ENCODE measurements around the gene NDUFAF8.

The NDUFAF8 gene

GRCh38 chr17:81244358-81245023, 5.4 kb downstream of the NDUFAF8 start:
- peaks cover 11% of the 10 kb centered on the region; the same call in 1 of the 2 replicates for H4K20me1 ChIP-seq (ENCODE audit: control insufficient read depth, insufficient read depth, low read depth, low read length)
- TF ChIP-seq EZH2phosphoT487 (IDR thresholded peaks at IDR 0.05; ENCODE audit: borderline replicate concordance, low read length): no peak
- TF ChIP-seq CTCF (IDR thresholded peaks at IDR 0.05; ENCODE audit: low read depth, low read length, poor library complexity, severe bottlenecking): no peak

GRCh38 chr17:81245024-81245664, 6.0 kb downstream of the NDUFAF8 start:
- Histone ChIP-seq H3K9me2 (replicated peaks; ENCODE audit: control insufficient read depth, low read length) (no peaks in the 10 kb centered on the region), H4K20me1 (ENCODE audit: control insufficient read depth, insufficient read depth, low read depth, low read length) (peaks cover 11% of the 10 kb centered on the region; the same call in 1 of the 2 replicates), H3K27ac (ENCODE audit: low read depth, low read length) (peak overlapping the region; percentile 16), H3F3A (ENCODE audit: control insufficient read depth, insufficient read depth) (peaks cover 7% of the 10 kb centered on the region; the same call in 1 of the 2 replicates), H3K36me3 (ENCODE audit: control insufficient read depth, low read length) (peaks cover 42% of the 10 kb centered on the region), H3K9me3 (ENCODE audit: control insufficient read depth, insufficient read depth, low read length) (peaks cover 6% of the 10 kb centered on the region), H3K4me1 (ENCODE audit: control insufficient read depth, low read length) (peaks cover 47% of the 10 kb centered on the region), H3K4me3 (ENCODE audit: low read length) (no peak overlapping the region), H3K79me2 (ENCODE audit: control insufficient read depth, low read length) (peaks cover 21% of the 10 kb centered on the region), H3K4me2 (ENCODE audit: low read length) (peak overlapping the region; percentile 40), H3K27me3 (ENCODE audit: control insufficient read depth, low read length) (no peaks in the 10 kb centered on the region)
- TF ChIP-seq CTCF (IDR thresholded peaks at IDR 0.05; ENCODE audit: low read depth, low read length, poor library complexity, severe bottlenecking) (no peak), EZH2phosphoT487 (IDR thresholded peaks at IDR 0.05; ENCODE audit: borderline replicate concordance, low read length) (no peak)

More at GRCh38 chr17:81244358-81245023, 5.4 kb downstream of the NDUFAF8 start:
- Histone ChIP-seq H3K9me3 (ENCODE audit: control insufficient read depth, insufficient read depth, low read length) (peaks cover 3% of the 10 kb centered on the region), H3K4me1 (ENCODE audit: control insufficient read depth, low read length) (peaks cover 42% of the 10 kb centered on the region), H3K4me2 (ENCODE audit: low read length) (peak overlapping the region; percentile 40), H3K36me3 (ENCODE audit: control insufficient read depth, low read length) (peaks cover 42% of the 10 kb centered on the region), H3F3A (ENCODE audit: control insufficient read depth, insufficient read depth) (peaks cover 7% of the 10 kb centered on the region; the same call in 1 of the 2 replicates), H3K27ac (ENCODE audit: low read depth, low read length) (peak overlapping the region; percentile 16), H3K79me2 (ENCODE audit: control insufficient read depth, low read length) (peaks cover 27% of the 10 kb centered on the region), H3K27me3 (ENCODE audit: control insufficient read depth, low read length) (no peaks in the 10 kb centered on the region), H3K4me3 (ENCODE audit: low read length) (no peak overlapping the region), H3K9me2 (replicated peaks; ENCODE audit: control insufficient read depth, low read length) (no peaks in the 10 kb centered on the region)

GRCh38 chr17:81245665-81246342, 6.7 kb downstream of the NDUFAF8 start:
- peaks cover 6% of the 10 kb centered on the region for H3K9me3 ChIP-seq (ENCODE audit: control insufficient read depth, insufficient read depth, low read length)
- H3K4me3 ChIP-seq (ENCODE audit: low read length): no peak overlapping the region
- H3K4me1 ChIP-seq (ENCODE audit: control insufficient read depth, low read length): peaks cover 47% of the 10 kb centered on the region
- peaks cover 14% of the 10 kb centered on the region for H3K79me2 ChIP-seq (ENCODE audit: control insufficient read depth, low read length)
- H3K4me2 ChIP-seq (ENCODE audit: low read length): peak overlapping the region; percentile 40; the same call in 1 of the 2 replicates
- no peaks in the 10 kb centered on the region for H3K27me3 ChIP-seq (ENCODE audit: control insufficient read depth, low read length)
- H3K27ac ChIP-seq (ENCODE audit: low read depth, low read length): no peak overlapping the region
- peaks cover 11% of the 10 kb centered on the region; the same call in 1 of the 2 replicates for H4K20me1 ChIP-seq (ENCODE audit: control insufficient read depth, insufficient read depth, low read depth, low read length)
- H3K36me3 ChIP-seq (ENCODE audit: control insufficient read depth, low read length): peaks cover 42% of the 10 kb centered on the region
- peaks cover 7% of the 10 kb centered on the region; the same call in 1 of the 2 replicates for H3F3A ChIP-seq (ENCODE audit: control insufficient read depth, insufficient read depth)
- no peaks in the 10 kb centered on the region for H3K9me2 ChIP-seq (replicated peaks; ENCODE audit: control insufficient read depth, low read length)
- TF ChIP-seq EZH2phosphoT487 (IDR thresholded peaks at IDR 0.05; ENCODE audit: borderline replicate concordance, low read length): no peak
- no peak for TF ChIP-seq CTCF (IDR thresholded peaks at IDR 0.05; ENCODE audit: low read depth, low read length, poor library complexity, severe bottlenecking)

All from DOHH2 (cell line).